B cell (primary cell): ENCODE data around the gene PEPD. TPM values are rescaled to one million over a fixed set of nuclear protein-coding genes. Genes with fewer than 3 reads are reported as not detected.

Experiments used
- ATAC-seq: fragments of 200-7000 bp; cut with Tn5 transposase; one replicate; pipeline ENCODE4 v1.10.0; 2021; ENCODE audit warnings: low read depth, mild to moderate bottlenecking, moderate number of reproducible peaks, moderate library complexity
- CTCF ChIA-PET: fragments of 350-600 bp; sonication (Branson Sonifier 250); formaldehyde crosslinking; loops from one replicate; lab custom pipeline; 2021; ENCODE audit warnings: antibody characterized with exemption, inconsistent platforms; lab: Charles Lee
- POLR2A ChIA-PET: fragments of 350-600 bp; sonication (Branson Sonifier 250); formaldehyde crosslinking; loops from one replicate; lab custom pipeline; 2021; ENCODE audit warnings: antibody characterized with exemption; lab: Charles Lee
- DNase-seq: peaks from one replicate; pipeline ENCODE4 v3.0.0; 2013
- H2AFZ ChIP-seq: 2 replicates; pipeline ENCODE4 v1.6.1; 2012; ENCODE audit warnings: mild to moderate bottlenecking, low read depth, low read length; ENCODE audit not compliant: insufficient read depth, poor library complexity, severe bottlenecking
- H3K27ac ChIP-seq, 2 donors: 1 replicate in 1 of 2; 2 replicates in 1 of 2; pipeline ENCODE4 v1.5.1; 2012 to 2013; ENCODE audit warnings: low read length in 2 of 2, mild to moderate bottlenecking in 2 of 2, moderate library complexity in 1 of 2
- H3K27me3 ChIP-seq, 4 experiments: fragments of 200-600 bp in 1 of 4; sonication (generic) in 1 of 4; replicated peaks in 1 of 4; 1 replicate in 2 of 4; 2 replicates in 2 of 4; pipeline versions ENCODE4 v1.6.1 to v1.7.0; 2013 to 2016; ENCODE audit warnings: low read length in 3 of 4, mild to moderate bottlenecking in 2 of 4, mixed read lengths in 1 of 4, moderate library complexity in 1 of 4; ENCODE audit not compliant: insufficient read depth in 4 of 4, control insufficient read depth in 3 of 4; ENCODE audit errors: control extremely low read depth in 1 of 4
- H3K36me3 ChIP-seq, 2 experiments: replicated peaks in 1 of 2; 1 replicate in 1 of 2; 2 replicates in 1 of 2; pipeline versions ENCODE4 v1.6.1 to v1.7.1; 2013; ENCODE audit warnings: low read length in 1 of 2; ENCODE audit not compliant: insufficient read depth in 2 of 2, control insufficient read depth in 1 of 2; ENCODE audit errors: control extremely low read depth in 1 of 2, extremely low read depth in 1 of 2
- H3K4me1 ChIP-seq, 2 donors: fragments of 200-600 bp in 1 of 2; sonication (generic) in 1 of 2; 1 replicate in 1 of 2; 2 replicates in 1 of 2; pipeline versions ENCODE4 v1.5.1 to v1.6.1; 2013 to 2017; ENCODE audit warnings: low read length in 2 of 2; ENCODE audit not compliant: control insufficient read depth in 2 of 2, insufficient read depth in 2 of 2
- H3K4me2 ChIP-seq: replicated peaks from 2 replicates; pipeline ENCODE3; 2012; ENCODE audit warnings: mild to moderate bottlenecking, low read depth, low read length; ENCODE audit not compliant: poor library complexity, severe bottlenecking
- H3K4me3 ChIP-seq, 5 experiments: fragments of 200-600 bp in 1 of 5; sonication (generic) in 1 of 5; 1 replicate in 3 of 5; 2 replicates in 2 of 5; pipeline versions ENCODE4 v1.5.1 to v1.7.0; 2011 to 2016; ENCODE audit warnings: low read length in 4 of 5, mild to moderate bottlenecking in 4 of 5, low read depth in 2 of 5, control low read depth in 1 of 5, moderate library complexity in 1 of 5; ENCODE audit not compliant: insufficient read depth in 1 of 5; ENCODE audit errors: control extremely low read depth in 1 of 5, extremely low read depth in 1 of 5
- H3K79me2 ChIP-seq: fragments of 200-600 bp; sonication (generic); one replicate; pipeline ENCODE4 v1.6.0; 2016; ENCODE audit warnings: low read length; ENCODE audit not compliant: control insufficient read depth, insufficient read depth
- H3K9ac ChIP-seq: fragments of 200-600 bp; sonication (generic); 2 replicates; pipeline ENCODE4 v1.6.1; 2017; ENCODE audit warnings: mild to moderate bottlenecking, low read length, moderate library complexity
- H3K9me3 ChIP-seq, 3 donors: one replicate each; pipeline versions ENCODE4 v1.6.1 to v1.7.1; 2013; ENCODE audit warnings: low read length in 2 of 3; ENCODE audit not compliant: control insufficient read depth in 2 of 3, insufficient read depth in 1 of 3; ENCODE audit errors: control extremely low read depth in 1 of 3
- H4K20me1 ChIP-seq: 2 replicates; pipeline ENCODE4 v1.6.0; 2012; ENCODE audit warnings: mild to moderate bottlenecking, low read length; ENCODE audit not compliant: insufficient read depth, control insufficient read depth, poor library complexity, severe bottlenecking
- H3K27ac Mint-ChIP-seq: one replicate; pipeline ENCODE4 v1.8.0; 2021; ENCODE audit warnings: mixed read lengths
- H3K27me3 Mint-ChIP-seq: one replicate; pipeline ENCODE4 v1.8.0; 2021; ENCODE audit warnings: mixed read lengths
- H3K4me1 Mint-ChIP-seq: one replicate; pipeline ENCODE4 v1.8.0; 2021; ENCODE audit warnings: mixed read lengths
- H3K4me3 Mint-ChIP-seq: one replicate; pipeline ENCODE4 v1.8.0; 2021; ENCODE audit warnings: mixed read lengths
- H3K9me3 Mint-ChIP-seq: one replicate; pipeline ENCODE4 v1.8.0; 2022; ENCODE audit warnings: mixed read lengths; ENCODE audit not compliant: insufficient read depth
- EZH2 ChIP-seq: IDR thresholded peaks from 2 replicates; pipeline ENCODE4 v1.6.1; 2012; ENCODE audit warnings: borderline replicate concordance, low read depth, mild to moderate bottlenecking, moderate library complexity, low read length; ENCODE audit not compliant: insufficient read depth, poor library complexity, severe bottlenecking
- WGBS: methylation state at CpG from one replicate; pipeline ENCODE4 v1.1.5; 2013; ENCODE audit warnings: missing lambda C conversion rate; ENCODE audit not compliant: insufficient coverage; 5-methylcytosine and 5-hydroxymethylcytosine counted together
- intact Hi-C: fragments of 100-400 bp; cut with micrococcal nuclease; formaldehyde crosslinking; loops from one replicate; pipeline ENCODE4 v1.10.0; 2022
- polyA plus RNA-seq: library from polyadenylated mRNA; depleted of rRNA; stranded (reverse); fragments of >200 nt; gene quantifications from 2 replicates; pipeline ENCODE4 v1.2.3, GENCODE V29; 2012
- total RNA-seq, 2 donors: library from RNA; stranded (reverse); fragments of 120-200 nt in 1 of 2; gene quantifications; 1 replicate in 1 of 2; 2 replicates in 1 of 2; pipeline versions ENCODE4 v1.2.3 to v1.2.4, GENCODE V29; 2013 to 2022
- TF ChIP-seq, protein P1 (sequence below): fragments of 200-600 bp; IDR thresholded peaks from one replicate; pipeline ENCODE4 v1.8.0; 2022; ENCODE audit warnings: antibody characterized with exemption, mild to moderate bottlenecking

Gene PEPD
- total and polyA plus RNA-seq, 2 donors (not counting 1 experiment from before 2014, with no cell fraction given): 36.4 to 42.7 TPM

- Histone ChIP-seq H3K27ac (no peak overlapping the region), H2AFZ (no peak overlapping the region), H3K4me3 (no peak overlapping the region), H4K20me1 (no peaks in the 10 kb centered on the region), H3K4me2 (no peak overlapping the region), H3K9ac (no peak overlapping the region), H3K9me3 (peaks cover 3 to 5% (median 4%) of the 10 kb centered on the region in 3 donors), H3K79me2 (no peaks in the 10 kb centered on the region), H3K36me3 (no peaks in the 10 kb centered on the region), H3K27me3 (peaks cover 0 to 4% (median 0%) of the 10 kb centered on the region in 4 experiments), H3K4me1 (no peaks in the 10 kb centered on the region)
- Mint-ChIP-seq H3K9me3 (peaks cover 7% of the 10 kb centered on the region), H3K4me1 (no peaks in the 10 kb centered on the region), H3K27ac (no peak overlapping the region), H3K27me3 (peaks cover 31% of the 10 kb centered on the region), H3K4me3 (no peak overlapping the region)
- no peak for DNase-seq
- WGBS: 71% methylated on average over 1 of the region's 1 CpG
- POLR2A ChIA-PET: no interaction called here
- CTCF ChIA-PET: interaction anchor here (0.6 kb wide), 1 partner anchor 17 kb away, joined by 4 read pairs; no protein-coding TSS in a partner anchor
- no peak for ATAC-seq
- TF ChIP-seq, protein P1, sequence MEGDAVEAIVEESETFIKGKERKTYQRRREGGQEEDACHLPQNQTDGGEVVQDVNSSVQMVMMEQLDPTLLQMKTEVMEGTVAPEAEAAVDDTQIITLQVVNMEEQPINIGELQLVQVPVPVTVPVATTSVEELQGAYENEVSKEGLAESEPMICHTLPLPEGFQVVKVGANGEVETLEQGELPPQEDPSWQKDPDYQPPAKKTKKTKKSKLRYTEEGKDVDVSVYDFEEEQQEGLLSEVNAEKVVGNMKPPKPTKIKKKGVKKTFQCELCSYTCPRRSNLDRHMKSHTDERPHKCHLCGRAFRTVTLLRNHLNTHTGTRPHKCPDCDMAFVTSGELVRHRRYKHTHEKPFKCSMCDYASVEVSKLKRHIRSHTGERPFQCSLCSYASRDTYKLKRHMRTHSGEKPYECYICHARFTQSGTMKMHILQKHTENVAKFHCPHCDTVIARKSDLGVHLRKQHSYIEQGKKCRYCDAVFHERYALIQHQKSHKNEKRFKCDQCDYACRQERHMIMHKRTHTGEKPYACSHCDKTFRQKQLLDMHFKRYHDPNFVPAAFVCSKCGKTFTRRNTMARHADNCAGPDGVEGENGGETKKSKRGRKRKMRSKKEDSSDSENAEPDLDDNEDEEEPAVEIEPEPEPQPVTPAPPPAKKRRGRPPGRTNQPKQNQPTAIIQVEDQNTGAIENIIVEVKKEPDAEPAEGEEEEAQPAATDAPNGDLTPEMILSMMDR: no peak
- TF ChIP-seq EZH2: no peak
- intact Hi-C loops: no loop called here
These were observed 164.0 kb downstream of the PEPD start for GRCh38 chr19:33357556-33357955.

DNA sequence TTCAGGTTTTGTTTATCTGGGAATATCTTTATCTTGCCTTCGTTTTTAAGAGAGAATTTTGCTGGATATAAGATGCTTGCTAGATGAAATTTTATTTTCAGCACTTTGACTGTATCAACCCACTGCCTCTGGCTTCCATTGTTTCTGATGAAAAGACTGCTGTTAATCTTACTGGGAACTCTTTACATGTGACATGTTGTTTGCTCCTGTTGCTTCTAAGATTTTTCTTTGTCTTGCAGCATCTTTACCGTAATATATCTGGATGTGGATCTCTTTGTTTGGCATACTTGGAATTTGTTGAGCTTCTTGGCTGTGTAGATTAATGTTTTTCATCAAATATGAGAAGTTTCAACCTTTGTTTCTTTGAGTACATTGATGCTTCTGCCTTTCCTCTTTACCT, 166.1 kb downstream of the PEPD start:
- H3K27ac Mint-ChIP-seq: no peak overlapping the region
- Histone ChIP-seq H3K27ac (no peak overlapping the region), H3K4me2 (no peak overlapping the region), H3K9me3 (peaks cover 3 to 10% (median 4%) of the 10 kb centered on the region in 3 donors), H3K4me3 (no peak overlapping the region), H2AFZ (no peak overlapping the region), H4K20me1 (no peaks in the 10 kb centered on the region), H3K79me2 (no peaks in the 10 kb centered on the region), H3K9ac (no peak overlapping the region), H3K27me3 (peaks cover 0 to 3% (median 0%) of the 10 kb centered on the region in 4 experiments), H3K4me1 (no peaks in the 10 kb centered on the region), H3K36me3 (no peaks in the 10 kb centered on the region)
- H3K9me3 Mint-ChIP-seq: peaks cover 7% of the 10 kb centered on the region
- peaks cover 26% of the 10 kb centered on the region for H3K27me3 Mint-ChIP-seq
- DNase-seq (no peak), ATAC-seq (no peak)
- POLR2A ChIA-PET: no interaction called here
- CTCF ChIA-PET: interaction anchor here (0.6 kb wide), 1 partner anchor 9 kb away, joined by 3 read pairs; no protein-coding TSS in a partner anchor
- WGBS: no CpG with 5 or more reads among the region's 2 CpGs
- intact Hi-C loops: no loop called here
- TF ChIP-seq, protein P1: no peak
- TF ChIP-seq EZH2: no peak
- no peaks in the 10 kb centered on the region for H3K4me1 Mint-ChIP-seq
- H3K4me3 Mint-ChIP-seq: no peak overlapping the region
